Stimulated activated CD4-positive, alpha-beta T cell treated with anti-CD3 and anti-CD28 coated beads, Interleukin-4, amount 100 ng/mL, for 1 hour (primary cell): Measurements from ENCODE around the gene SYNE2.
"Not testable (repeated sequence)": the region's sequence is repeated elsewhere in the genome, so short reads cannot be mapped to it uniquely, and the experiment has no call there.

Experiments used
- DNase-seq: peaks from one replicate; pipeline ENCODE4 v3.0.0-alpha.2; 2020

The SYNE2 gene

GRCh38 chr14:63966407-63966806 is 113.6 kb downstream of the SYNE2 start:
- no peak for DNase-seq

GRCh38 chr14:63972323-63972932 is 119.6 kb downstream of the SYNE2 start:
- no peak for DNase-seq

GRCh38 chr14:63974176-63974575 is 121.4 kb downstream of the SYNE2 start:
- no peak for DNase-seq

- DNase-seq: no peak
These were observed 128.8 kb downstream of the SYNE2 start for GRCh38 chr14:63981569-63981968.

GRCh38 chr14:63982156-63982555 is 129.4 kb downstream of the SYNE2 start:
- no peak for DNase-seq

- DNase-seq: no peak
These were observed 129.8 kb downstream of the SYNE2 start for GRCh38 chr14:63982629-63983028.

GRCh38 chr14:63986789-63987533 is 134.2 kb downstream of the SYNE2 start:
- no peak for DNase-seq

- no peak for DNase-seq
These were observed 135.8 kb downstream of the SYNE2 start for GRCh38 chr14:63988579-63988978.

GRCh38 chr14:63991833-63992232 is 139.0 kb downstream of the SYNE2 start:
- no peak for DNase-seq

- DNase-seq: no peak
These were observed 140.1 kb downstream of the SYNE2 start for GRCh38 chr14:63992858-63993257.

- DNase-seq: no peak
These were observed 141.2 kb downstream of the SYNE2 start for GRCh38 chr14:63993992-63994391.

GRCh38 chr14:63995285-63995684 is 142.5 kb downstream of the SYNE2 start:
- no peak for DNase-seq

GRCh38 chr14:63996016-63996415 is 143.2 kb downstream of the SYNE2 start:
- no peak for DNase-seq

GRCh38 chr14:63996625-63997220 is 143.9 kb downstream of the SYNE2 start:
- no peak for DNase-seq

- DNase-seq: no peak
These were observed 147.9 kb downstream of the SYNE2 start for GRCh38 chr14:64000749-64001148.

- no peak for DNase-seq
These were observed 153.0 kb downstream of the SYNE2 start for GRCh38 chr14:64005822-64006221.

- no peak for DNase-seq
These were observed 155.2 kb downstream of the SYNE2 start for GRCh38 chr14:64008016-64008415.

- DNase-seq: no peak
These were observed 159.2 kb downstream of the SYNE2 start for GRCh38 chr14:64012003-64012402.

- DNase-seq: no peak
These were observed 159.9 kb downstream of the SYNE2 start for GRCh38 chr14:64012720-64013119.

GRCh38 chr14:64025479-64025878 is 172.7 kb downstream of the SYNE2 start:
- DNase-seq: no peak

- no peak for DNase-seq
These were observed 173.8 kb downstream of the SYNE2 start for GRCh38 chr14:64026600-64026999.

GRCh38 chr14:64035143-64035542 is 182.3 kb downstream of the SYNE2 start:
- no peak for DNase-seq

- DNase-seq: not testable (repeated sequence)
These were observed 185.3 kb downstream of the SYNE2 start for GRCh38 chr14:64037869-64038745.
